ENCODE results near the gene TTLL4.
"Not testable (repeated sequence)": the region's sequence is repeated elsewhere in the genome, so short reads cannot be mapped to it uniquely, and the experiment has no call there.

Gene TTLL4

DNA sequence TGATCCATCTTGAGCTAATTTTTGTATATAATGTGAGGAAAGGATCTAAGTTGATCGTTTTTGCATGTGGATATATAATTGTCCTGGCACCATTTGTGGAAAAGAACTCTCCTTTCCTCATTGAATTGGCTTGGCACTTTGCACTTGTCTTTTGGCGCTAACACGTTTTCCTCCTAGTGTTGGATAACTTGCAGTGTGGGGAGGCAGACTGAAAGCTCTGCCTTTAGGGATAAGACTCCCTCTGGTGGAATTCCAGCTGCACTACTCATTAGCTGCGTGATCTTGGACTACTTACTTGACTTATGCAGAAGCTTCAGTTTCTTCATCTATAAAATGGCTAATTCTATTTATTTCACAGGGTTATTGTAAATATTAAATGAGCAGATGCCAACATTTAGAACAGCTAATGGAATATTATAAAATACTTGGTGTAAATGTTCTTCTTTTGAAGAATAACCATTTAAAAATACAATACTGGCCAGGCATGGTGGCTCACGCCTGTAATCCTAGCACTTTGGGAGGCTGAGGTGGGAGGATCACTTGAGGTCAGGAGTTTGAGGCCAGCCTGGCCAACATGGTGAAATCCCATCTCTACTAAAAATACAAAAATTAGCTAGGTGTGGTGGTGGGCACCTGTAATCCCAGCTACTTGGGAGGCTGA, 23.1 kb upstream of the TTLL4 start:
- not testable (repeated sequence) for H3K9me3 ChIP-seq (ENCODE audit: control insufficient read depth in 2 of 2, low read length in 2 of 2); H3K27ac ChIP-seq (ENCODE audit: low read length); H3K4me3 ChIP-seq (ENCODE audit: low read length in 2 of 2); H3K27me3 ChIP-seq (ENCODE audit: control insufficient read depth in 1 of 2, insufficient read depth in 2 of 2, low read length in 2 of 2); H3K9ac ChIP-seq (ENCODE audit: low read length in 2 of 2); H3K4me1 ChIP-seq (ENCODE audit: control insufficient read depth, insufficient read depth, low read length)
- H3K36me3 ChIP-seq (ENCODE audit: control insufficient read depth in 2 of 2, insufficient read depth in 2 of 2, low read length in 2 of 2), result peaks cover 10 to 27% of the 10 kb centered on the region in 2 donors

DNA sequence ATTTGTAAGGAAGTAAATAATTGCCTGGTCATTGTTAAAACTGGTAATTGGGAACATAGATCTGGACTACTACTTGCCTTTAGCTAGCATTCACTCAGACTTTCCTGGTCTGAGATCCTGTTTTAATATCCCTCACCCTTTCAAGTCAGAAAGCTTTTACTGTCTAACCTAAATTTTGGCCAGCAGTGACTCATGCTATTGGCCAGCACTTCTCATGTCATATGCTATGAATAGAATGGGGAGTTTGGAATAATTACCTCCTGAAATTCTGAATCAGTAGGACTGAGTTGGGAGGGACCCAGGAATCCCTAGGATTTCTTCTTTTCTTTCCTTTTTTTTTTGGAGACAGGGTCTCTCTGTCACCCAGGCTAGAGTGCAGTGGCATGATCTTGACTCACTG, 19.4 kb upstream of the TTLL4 start:
- H3K36me3 ChIP-seq (ENCODE audit: control insufficient read depth in 2 of 2, insufficient read depth in 2 of 2, low read length in 2 of 2), result peaks cover 26 to 46% of the 10 kb centered on the region in 2 donors

DNA sequence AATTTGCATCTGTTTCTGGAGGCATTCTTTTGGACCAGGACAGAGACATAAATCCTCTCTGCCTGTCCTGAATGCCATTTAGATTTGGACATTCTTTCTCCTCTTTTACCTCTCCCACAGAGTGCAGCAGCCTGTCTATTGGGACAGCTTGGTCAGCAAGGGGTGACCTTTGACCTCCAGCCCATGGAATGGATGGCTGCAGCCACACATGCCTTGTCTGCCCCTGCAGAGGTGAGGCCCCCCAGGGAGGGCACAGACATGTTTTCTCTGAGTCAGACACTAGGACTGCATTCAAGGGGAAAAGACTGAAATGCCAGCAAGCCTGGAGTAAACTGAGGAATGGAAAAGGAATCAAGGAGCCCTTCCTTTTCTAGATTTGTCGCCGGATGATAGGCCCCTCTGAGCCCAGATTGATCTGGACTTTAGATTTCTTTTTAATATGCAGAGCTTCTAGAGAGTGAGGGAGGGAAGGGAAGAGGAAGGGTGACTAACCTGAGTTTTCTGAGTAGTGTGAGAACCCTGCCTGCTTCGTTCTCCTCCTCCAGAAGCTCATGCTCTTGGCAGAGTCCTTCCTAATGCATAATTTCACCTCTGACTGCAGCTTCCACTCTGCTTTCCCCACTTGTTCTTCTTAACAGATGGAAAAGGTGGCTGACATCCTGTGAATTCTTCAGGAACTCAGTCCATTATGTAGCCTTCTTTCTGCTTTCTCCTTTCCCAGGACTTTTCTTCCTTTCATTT, 16.1 kb upstream of the TTLL4 start:
- H3K36me3 ChIP-seq (ENCODE audit: control insufficient read depth in 2 of 2, insufficient read depth in 2 of 2, low read length in 2 of 2), result peaks cover 39 to 61% of the 10 kb centered on the region in 2 donors

More for the DNA sequence above, 19.4 kb upstream of the TTLL4 start:
- Histone ChIP-seq H3K27ac (ENCODE audit: low read length) (no peak overlapping the region), H3K4me1 (ENCODE audit: control insufficient read depth, insufficient read depth, low read length) (no peaks in the 10 kb centered on the region), H3K27me3 (ENCODE audit: control insufficient read depth in 1 of 2, insufficient read depth in 2 of 2, low read length in 2 of 2) (no peaks in the 10 kb centered on the region), H3K4me3 (ENCODE audit: low read length in 2 of 2) (no peak overlapping the region), H3K9ac (ENCODE audit: low read length in 2 of 2) (no peak overlapping the region), H3K9me3 (ENCODE audit: control insufficient read depth in 2 of 2, low read length in 2 of 2) (no peaks in the 10 kb centered on the region)

DNA sequence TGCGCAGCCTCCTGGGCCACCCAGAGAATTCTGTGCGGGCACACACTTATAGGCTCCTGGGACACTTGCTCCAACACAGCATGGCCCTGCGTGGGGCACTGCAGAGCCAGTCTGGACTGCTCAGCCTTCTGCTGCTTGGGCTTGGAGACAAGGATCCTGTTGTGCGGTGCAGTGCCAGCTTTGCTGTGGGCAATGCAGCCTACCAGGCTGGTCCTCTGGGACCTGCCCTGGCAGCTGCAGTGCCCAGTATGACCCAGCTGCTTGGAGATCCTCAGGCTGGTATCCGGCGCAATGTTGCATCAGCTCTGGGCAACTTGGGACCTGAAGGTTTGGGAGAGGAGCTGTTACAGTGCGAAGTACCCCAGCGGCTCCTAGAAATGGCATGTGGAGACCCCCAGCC, 11.8 kb upstream of the TTLL4 start:
- Histone ChIP-seq H3K4me1 (ENCODE audit: control insufficient read depth, insufficient read depth, low read length) (no peaks in the 10 kb centered on the region), H3K4me3 (ENCODE audit: low read length in 2 of 2) (no peak overlapping the region), H3K27ac (ENCODE audit: low read length) (no peak overlapping the region), H3K9ac (ENCODE audit: low read length in 2 of 2) (no peak overlapping the region), H3K27me3 (ENCODE audit: control insufficient read depth in 1 of 2, insufficient read depth in 2 of 2, low read length in 2 of 2) (no peaks in the 10 kb centered on the region), H3K9me3 (ENCODE audit: control insufficient read depth in 2 of 2, low read length in 2 of 2) (no peaks in the 10 kb centered on the region), H3K36me3 (ENCODE audit: control insufficient read depth in 2 of 2, insufficient read depth in 2 of 2, low read length in 2 of 2) (peaks cover 19 to 38% of the 10 kb centered on the region in 2 donors)

More for the DNA sequence above, 16.1 kb upstream of the TTLL4 start:
- Histone ChIP-seq H3K4me1 (ENCODE audit: control insufficient read depth, insufficient read depth, low read length) (no peaks in the 10 kb centered on the region), H3K4me3 (ENCODE audit: low read length in 2 of 2) (no peak overlapping the region), H3K9me3 (ENCODE audit: control insufficient read depth in 2 of 2, low read length in 2 of 2) (no peaks in the 10 kb centered on the region), H3K27ac (ENCODE audit: low read length) (no peak overlapping the region), H3K27me3 (ENCODE audit: control insufficient read depth in 1 of 2, insufficient read depth in 2 of 2, low read length in 2 of 2) (no peaks in the 10 kb centered on the region), H3K9ac (ENCODE audit: low read length in 2 of 2) (no peak overlapping the region)

DNA sequence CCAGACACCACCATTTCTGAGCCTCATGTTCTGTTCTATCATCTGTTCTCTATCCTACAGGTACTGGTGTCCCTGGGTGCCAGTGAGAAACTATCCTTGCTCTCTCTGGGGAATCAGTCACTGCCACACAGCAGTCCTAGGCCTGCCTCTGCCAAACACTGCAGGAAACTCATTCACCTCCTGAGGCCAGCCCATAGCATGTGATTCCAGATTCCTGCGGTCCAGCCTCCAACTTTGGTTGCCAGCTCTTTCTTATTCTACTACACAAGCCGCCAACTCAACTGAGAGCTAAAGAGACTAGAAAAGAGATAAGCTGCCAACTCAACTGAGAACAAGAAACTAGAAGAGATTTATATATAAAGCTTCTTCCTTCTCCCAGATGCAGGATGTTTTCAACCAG, 8.8 kb upstream of the TTLL4 start:
- Histone ChIP-seq H3K9ac (ENCODE audit: low read length in 2 of 2) (no peak overlapping the region), H3K9me3 (ENCODE audit: control insufficient read depth in 2 of 2, low read length in 2 of 2) (no peaks in the 10 kb centered on the region), H3K4me3 (ENCODE audit: low read length in 2 of 2) (no peak overlapping the region), H3K27me3 (ENCODE audit: control insufficient read depth in 1 of 2, insufficient read depth in 2 of 2, low read length in 2 of 2) (no peaks in the 10 kb centered on the region), H3K4me1 (ENCODE audit: control insufficient read depth, insufficient read depth, low read length) (no peaks in the 10 kb centered on the region), H3K27ac (ENCODE audit: low read length) (no peak overlapping the region), H3K36me3 (ENCODE audit: control insufficient read depth in 2 of 2, insufficient read depth in 2 of 2, low read length in 2 of 2) (peaks cover 10 to 22% of the 10 kb centered on the region in 2 donors)

DNA sequence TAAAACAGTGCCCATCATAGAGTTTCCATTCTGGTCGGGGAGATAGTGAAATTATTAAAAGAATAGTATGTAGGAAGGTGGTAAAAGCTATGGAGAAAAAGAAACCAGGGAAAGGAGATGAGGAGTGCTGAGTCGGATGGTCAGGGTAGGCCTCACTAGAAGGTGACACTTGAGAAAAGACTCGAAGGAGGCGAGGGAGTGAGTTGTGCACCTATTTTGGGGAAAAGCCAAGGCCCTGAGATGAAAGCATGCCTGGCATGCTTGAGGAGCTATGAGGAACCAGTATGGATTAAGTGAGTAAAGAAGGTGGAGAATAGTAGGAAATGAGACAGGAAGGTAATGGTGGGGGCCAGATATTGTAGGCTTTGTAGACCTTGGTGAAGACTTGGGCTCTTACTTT, 7.3 kb upstream of the TTLL4 start:
- no peak overlapping the region for H3K4me3 ChIP-seq (ENCODE audit: low read length in 2 of 2)
- no peak overlapping the region for H3K9ac ChIP-seq (ENCODE audit: low read length in 2 of 2)
- H3K9me3 ChIP-seq (ENCODE audit: control insufficient read depth in 2 of 2, low read length in 2 of 2), result no peaks in the 10 kb centered on the region
- H3K36me3 ChIP-seq (ENCODE audit: control insufficient read depth in 2 of 2, insufficient read depth in 2 of 2, low read length in 2 of 2), result peaks cover 10 to 12% of the 10 kb centered on the region in 2 donors
- no peak overlapping the region for H3K27ac ChIP-seq (ENCODE audit: low read length)
- no peaks in the 10 kb centered on the region for H3K27me3 ChIP-seq (ENCODE audit: control insufficient read depth in 1 of 2, insufficient read depth in 2 of 2, low read length in 2 of 2)
- H3K4me1 ChIP-seq (ENCODE audit: control insufficient read depth, insufficient read depth, low read length), result no peaks in the 10 kb centered on the region

DNA sequence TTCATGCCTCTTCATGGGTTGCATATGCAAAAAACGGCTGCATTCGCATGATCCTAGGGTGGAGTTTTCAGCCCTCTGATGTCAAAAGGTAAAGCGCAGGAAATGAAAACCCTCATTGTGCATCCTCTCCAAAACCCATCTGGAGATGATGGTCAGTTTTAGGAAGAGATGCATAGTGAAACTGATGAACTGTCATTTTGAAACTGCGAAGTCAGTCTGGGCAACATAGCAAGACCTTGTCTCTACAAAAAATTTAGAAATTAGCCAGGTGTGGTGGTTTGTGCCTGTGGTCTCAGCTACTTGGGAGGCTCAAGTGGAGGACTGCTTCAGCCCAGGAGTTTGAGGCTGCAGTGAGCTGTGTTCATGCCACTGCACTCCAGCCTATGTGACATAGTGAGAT, 2.5 kb upstream of the TTLL4 start:
- Histone ChIP-seq H3K36me3 (ENCODE audit: control insufficient read depth in 2 of 2, insufficient read depth in 2 of 2, low read length in 2 of 2) (no peaks in the 10 kb centered on the region), H3K27me3 (ENCODE audit: control insufficient read depth in 1 of 2, insufficient read depth in 2 of 2, low read length in 2 of 2) (no peaks in the 10 kb centered on the region), H3K27ac (ENCODE audit: low read length) (no peak overlapping the region), H3K4me3 (ENCODE audit: low read length in 2 of 2) (no peak overlapping the region), H3K9ac (ENCODE audit: low read length in 2 of 2) (no peak overlapping the region), H3K4me1 (ENCODE audit: control insufficient read depth, insufficient read depth, low read length) (peaks cover 3% of the 10 kb centered on the region), H3K9me3 (ENCODE audit: control insufficient read depth in 2 of 2, low read length in 2 of 2) (no peaks in the 10 kb centered on the region)

DNA sequence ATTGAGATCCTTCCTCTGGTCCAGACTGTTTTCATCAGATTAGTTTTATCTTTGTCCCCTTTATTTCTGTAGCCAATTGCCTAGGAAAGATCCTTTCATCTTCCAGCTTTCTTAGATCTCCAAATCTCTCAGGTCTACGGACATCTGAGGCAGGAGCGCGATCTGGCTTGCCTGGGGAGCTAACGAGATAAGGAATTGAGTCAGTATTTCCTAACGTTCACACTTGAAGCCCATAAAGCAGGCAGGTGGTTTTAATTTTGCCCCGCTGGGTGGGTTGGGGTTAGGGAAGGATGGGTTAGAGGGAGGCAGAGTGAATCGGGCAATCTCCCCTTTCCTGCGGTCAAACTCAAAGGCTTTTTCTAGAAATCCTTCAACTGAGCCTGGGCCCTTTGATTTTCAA, 727 bp upstream of the TTLL4 start:
- peak overlapping the region; percentile 78 to 87 for H3K4me3 ChIP-seq (ENCODE audit: low read length in 2 of 2)
- peaks cover 3% of the 10 kb centered on the region for H3K4me1 ChIP-seq (ENCODE audit: control insufficient read depth, insufficient read depth, low read length)
- H3K9me3 ChIP-seq (ENCODE audit: control insufficient read depth in 2 of 2, low read length in 2 of 2), result no peaks in the 10 kb centered on the region
- no peak overlapping the region for H3K27ac ChIP-seq (ENCODE audit: low read length)
- no peaks in the 10 kb centered on the region for H3K36me3 ChIP-seq (ENCODE audit: control insufficient read depth in 2 of 2, insufficient read depth in 2 of 2, low read length in 2 of 2)
- H3K9ac ChIP-seq (ENCODE audit: low read length in 2 of 2), result no peak overlapping the region
- no peaks in the 10 kb centered on the region for H3K27me3 ChIP-seq (ENCODE audit: control insufficient read depth in 1 of 2, insufficient read depth in 2 of 2, low read length in 2 of 2)

DNA sequence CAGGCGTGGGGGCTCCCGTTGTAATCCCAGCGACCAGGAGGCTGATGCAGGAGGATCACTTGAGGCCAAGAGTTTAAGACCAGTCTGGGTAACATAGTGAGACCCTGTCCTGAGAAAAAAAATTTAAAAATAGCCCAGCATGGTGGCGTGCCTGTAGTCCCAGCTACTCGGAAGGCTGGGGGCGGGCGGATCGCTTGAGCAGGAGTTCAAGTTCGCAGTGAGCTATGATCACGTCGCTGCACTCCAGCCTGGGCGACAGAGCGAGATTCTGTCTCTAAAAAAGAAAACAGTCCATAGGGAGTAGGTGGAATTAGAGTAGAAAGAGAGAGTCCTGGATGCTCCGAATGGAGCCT, 325 bp upstream of the TTLL4 start:
- H3K4me1 ChIP-seq (ENCODE audit: control insufficient read depth, insufficient read depth, low read length), result peaks cover 3% of the 10 kb centered on the region
- H3K4me3 ChIP-seq (ENCODE audit: low read length in 2 of 2), result peak overlapping the region; percentile 78 to 87
- H3K9me3 ChIP-seq (ENCODE audit: control insufficient read depth in 2 of 2, low read length in 2 of 2), result no peaks in the 10 kb centered on the region
- H3K36me3 ChIP-seq (ENCODE audit: control insufficient read depth in 2 of 2, insufficient read depth in 2 of 2, low read length in 2 of 2), result no peaks in the 10 kb centered on the region
- H3K9ac ChIP-seq (ENCODE audit: low read length in 2 of 2), result peak overlapping the region; percentile 29 to 81
- peak overlapping the region; percentile 64 for H3K27ac ChIP-seq (ENCODE audit: low read length)
- no peaks in the 10 kb centered on the region for H3K27me3 ChIP-seq (ENCODE audit: control insufficient read depth in 1 of 2, insufficient read depth in 2 of 2, low read length in 2 of 2)

DNA sequence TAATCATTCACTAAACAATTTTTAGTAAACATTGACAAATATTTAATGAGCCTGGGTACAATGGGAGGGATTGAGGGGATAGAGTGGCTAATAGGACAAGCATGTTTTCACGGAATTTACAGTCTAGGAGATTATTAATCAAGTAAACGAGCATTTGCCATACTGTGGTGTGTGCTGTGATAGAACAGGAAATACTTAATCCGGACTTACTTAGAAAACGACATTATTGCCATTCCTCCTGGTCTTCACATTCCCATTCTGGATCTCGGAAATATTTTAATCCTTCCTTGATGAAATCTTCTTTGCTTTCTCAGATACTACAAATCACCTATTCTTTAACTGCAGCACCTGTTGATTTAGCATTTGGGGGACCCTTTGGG, 905 bp downstream of the TTLL4 start:
- Histone ChIP-seq H3K36me3 (ENCODE audit: control insufficient read depth in 2 of 2, insufficient read depth in 2 of 2, low read length in 2 of 2) (peaks cover 3 to 4% of the 10 kb centered on the region in 2 donors), H3K4me3 (ENCODE audit: low read length in 2 of 2) (peak overlapping the region; percentile 79 to 87), H3K4me1 (ENCODE audit: control insufficient read depth, insufficient read depth, low read length) (peaks cover 3% of the 10 kb centered on the region), H3K9ac (ENCODE audit: low read length in 2 of 2) (peak overlapping the region; percentile 69 to 81), H3K27ac (ENCODE audit: low read length) (no peak overlapping the region), H3K9me3 (ENCODE audit: control insufficient read depth in 2 of 2, low read length in 2 of 2) (no peaks in the 10 kb centered on the region), H3K27me3 (ENCODE audit: control insufficient read depth in 1 of 2, insufficient read depth in 2 of 2, low read length in 2 of 2) (no peaks in the 10 kb centered on the region)

DNA sequence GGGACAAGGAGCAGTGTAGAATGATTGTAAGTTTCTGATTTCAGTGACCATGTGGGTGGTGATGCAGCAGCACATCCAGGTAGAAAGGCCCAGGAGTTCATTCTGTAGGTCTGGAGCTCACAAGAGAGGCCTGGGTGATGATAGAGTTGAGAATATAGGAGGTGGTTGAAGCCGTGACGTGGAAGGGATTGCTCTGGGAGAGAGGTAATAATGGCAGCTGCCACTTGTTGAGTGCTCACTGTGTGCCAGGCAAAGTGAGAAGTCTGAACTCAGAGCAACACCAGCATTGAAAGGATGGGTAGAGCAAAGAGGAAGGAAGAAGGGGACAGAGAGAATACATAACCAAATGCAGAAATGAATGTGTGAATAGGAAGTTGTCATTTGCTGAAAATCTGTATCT, 3.3 kb downstream of the TTLL4 start:
- Histone ChIP-seq H3K27me3 (ENCODE audit: control insufficient read depth in 1 of 2, insufficient read depth in 2 of 2, low read length in 2 of 2) (no peaks in the 10 kb centered on the region), H3K9ac (ENCODE audit: low read length in 2 of 2) (no peak overlapping the region), H3K4me1 (ENCODE audit: control insufficient read depth, insufficient read depth, low read length) (peaks cover 3% of the 10 kb centered on the region), H3K9me3 (ENCODE audit: control insufficient read depth in 2 of 2, low read length in 2 of 2) (no peaks in the 10 kb centered on the region), H3K27ac (ENCODE audit: low read length) (no peak overlapping the region), H3K4me3 (ENCODE audit: low read length in 2 of 2) (no peak overlapping the region), H3K36me3 (ENCODE audit: control insufficient read depth in 2 of 2, insufficient read depth in 2 of 2, low read length in 2 of 2) (peaks cover 3 to 4% of the 10 kb centered on the region in 2 donors)

Measured in stomach smooth muscle (tissue), 2 donors.